Right hindlimb (tissue), 1 donor: ENCODE results near the gene STK4.

Source experiments
- DNase-seq: peaks from one replicate; pipeline ENCODE4 v3.0.0-alpha.2; 2018

STK4 gene

DNA sequence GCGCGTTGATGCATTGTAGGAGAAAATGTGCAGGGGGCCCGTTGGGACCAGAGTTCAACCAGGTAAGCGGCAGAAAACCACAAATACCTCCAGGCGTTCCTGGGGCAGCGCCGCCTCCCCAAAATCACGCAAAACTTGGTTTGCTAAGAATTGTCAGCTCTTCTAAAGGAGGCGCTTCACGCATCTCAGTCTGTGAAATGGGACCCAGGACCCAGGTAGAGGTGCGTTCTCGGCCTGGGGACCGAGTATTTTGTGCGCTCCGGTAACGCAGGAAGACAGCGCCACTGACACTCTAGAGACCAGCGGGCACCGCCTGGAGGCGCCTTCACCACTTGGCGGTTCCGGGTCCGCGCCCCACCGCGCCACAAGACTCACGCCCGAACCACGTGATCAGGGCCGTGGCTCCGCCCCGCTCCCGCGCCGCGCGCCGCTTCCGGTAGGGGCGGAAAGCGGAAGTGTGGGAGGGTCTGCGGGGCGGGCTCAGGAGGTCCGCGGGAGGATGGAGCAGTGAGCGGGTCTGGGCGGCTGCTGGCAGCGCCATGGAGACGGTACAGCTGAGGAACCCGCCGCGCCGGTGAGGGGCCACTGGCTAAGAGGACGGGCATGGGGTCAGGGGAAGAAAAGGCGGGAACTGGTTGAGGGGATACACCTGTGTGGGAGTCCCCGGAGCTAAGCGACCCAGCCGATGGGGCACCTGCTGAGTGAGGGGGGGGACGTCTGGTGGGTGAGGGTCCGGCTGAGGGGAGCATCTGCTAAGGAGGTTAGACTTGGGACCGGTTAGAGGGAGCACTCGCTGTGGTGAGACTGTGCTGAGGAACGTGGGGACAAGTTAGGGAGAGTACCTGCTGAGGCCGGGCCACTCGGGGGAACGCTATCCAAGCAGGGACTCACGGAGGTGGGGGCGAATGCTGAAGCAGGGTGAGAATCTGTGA lies at the start of gene STK4:
TSS of gene STK4 (plus strand) at position 483 of the 932 bp plus-strand sequence. CDS start at position 540, 57 bp downstream.
- peak; percentile 95 for DNase-seq

DNA sequence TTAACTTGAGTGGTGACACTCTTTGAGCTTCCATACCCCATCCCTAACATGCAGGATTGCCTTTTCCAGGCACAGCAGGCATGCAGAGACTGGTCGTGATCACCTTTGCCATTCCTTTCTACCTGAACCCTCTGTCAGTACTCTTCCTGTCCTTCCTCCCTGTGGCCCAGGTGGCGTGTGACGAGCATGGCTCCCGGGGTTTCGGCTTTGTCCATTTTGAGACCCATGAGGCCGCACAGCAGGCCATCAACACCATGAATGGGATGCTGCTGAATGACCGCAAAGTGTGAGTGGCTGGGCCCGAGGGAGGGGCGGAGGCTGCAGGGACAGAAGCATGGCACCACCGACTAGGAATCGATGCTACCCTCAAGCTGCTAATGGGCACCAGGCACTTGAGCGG lies 49.7 kb upstream of the STK4 start:
- DNase-seq = no peak

DNA sequence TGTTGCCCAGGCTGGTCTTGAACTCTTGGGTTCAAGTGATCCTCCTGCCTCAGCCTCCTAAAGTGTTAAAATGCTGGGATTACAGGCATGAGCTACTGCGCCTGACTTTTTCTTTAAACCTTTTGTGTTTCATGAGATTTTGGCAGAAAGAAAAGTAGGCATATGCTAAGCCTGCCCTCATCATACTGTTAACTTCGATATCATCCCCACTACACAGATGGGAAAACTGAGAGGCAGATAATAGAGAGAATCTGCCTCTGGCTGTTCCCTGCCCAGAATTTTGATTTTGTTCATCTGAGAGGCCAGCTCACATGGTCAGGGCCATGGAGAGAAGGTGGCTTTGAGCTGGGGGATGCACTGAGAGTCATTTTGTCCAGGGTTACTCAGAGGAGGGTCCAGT lies 48.9 kb upstream of the STK4 start:
- DNase-seq = no peak

DNA sequence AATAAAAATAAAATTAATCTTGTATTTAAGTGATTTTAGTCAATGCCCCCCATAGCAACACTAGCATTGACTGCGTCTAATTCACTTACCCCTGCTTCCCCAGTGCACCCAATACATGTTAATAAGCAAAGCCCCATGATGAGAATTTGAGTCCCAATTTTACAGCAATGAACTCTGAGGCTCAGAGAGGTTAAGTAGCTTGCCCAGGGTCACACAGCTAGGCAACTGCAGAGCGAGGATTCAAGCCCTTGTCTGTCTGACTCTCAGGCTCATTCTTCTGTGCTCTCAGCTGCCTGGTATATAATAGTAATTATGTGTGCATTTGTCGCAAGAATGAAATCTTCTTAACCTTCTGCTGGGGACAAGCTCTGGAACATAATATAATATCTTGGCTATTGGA lies 48.0 kb upstream of the STK4 start:
- DNase-seq = no peak

DNA sequence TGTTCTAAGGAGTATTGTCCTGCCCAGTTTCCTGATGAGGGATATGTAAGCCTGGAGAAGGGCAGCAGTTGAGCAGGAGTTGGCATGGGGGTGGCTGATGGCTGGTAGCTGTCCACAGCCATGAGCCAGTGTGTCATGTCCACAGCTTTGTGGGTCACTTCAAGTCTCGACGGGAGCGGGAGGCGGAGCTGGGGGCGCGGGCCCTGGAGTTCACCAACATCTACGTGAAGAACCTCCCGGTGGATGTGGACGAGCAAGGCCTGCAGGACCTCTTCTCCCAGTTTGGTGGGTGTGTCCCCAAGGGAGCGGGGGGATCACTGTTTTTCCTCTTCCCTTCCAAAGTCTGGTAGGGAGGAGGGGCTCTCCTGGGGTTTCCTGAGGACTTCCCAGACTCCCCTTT lies 47.6 kb upstream of the STK4 start:
- DNase-seq = no peak

DNA sequence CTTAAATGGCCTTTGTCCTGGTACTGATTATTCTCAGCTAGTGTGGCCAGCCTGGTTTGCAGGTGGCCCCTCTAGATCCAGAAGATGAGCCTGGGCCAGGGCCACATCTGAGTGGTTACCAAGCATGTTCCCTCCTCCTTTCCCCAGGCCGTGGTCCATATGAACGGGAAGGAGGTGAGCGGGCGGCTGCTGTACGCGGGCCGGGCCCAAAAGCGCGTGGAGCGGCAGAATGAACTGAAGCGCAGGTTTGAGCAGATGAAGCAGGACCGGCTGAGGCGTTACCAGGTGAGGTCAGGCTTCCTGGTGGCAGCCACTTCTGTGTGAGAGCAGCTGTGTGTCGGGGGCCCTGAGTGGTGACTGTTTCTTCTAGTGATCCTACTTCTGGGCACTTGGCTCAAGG lies 44.9 kb upstream of the STK4 start:
- no peak for DNase-seq

DNA sequence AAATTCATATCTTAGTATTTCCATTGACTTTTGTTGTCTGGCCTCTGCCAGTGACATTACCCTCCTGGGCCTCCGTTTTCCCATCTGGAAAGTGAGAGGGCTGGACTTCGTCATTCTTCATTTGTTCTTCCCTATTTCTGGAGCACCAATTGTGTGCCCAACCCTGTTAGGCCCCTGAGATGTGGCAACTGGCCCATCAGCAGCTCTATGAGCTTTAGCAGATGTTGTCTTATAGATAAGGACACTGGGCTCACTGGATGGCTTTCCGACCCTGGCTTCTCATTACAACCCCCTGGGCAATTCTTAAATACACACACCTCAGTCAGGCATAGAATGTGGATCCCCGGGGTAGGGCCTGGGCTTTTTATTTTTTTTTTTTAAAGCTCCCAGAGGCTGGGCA lies 41.8 kb upstream of the STK4 start:
- DNase-seq = no peak

DNA sequence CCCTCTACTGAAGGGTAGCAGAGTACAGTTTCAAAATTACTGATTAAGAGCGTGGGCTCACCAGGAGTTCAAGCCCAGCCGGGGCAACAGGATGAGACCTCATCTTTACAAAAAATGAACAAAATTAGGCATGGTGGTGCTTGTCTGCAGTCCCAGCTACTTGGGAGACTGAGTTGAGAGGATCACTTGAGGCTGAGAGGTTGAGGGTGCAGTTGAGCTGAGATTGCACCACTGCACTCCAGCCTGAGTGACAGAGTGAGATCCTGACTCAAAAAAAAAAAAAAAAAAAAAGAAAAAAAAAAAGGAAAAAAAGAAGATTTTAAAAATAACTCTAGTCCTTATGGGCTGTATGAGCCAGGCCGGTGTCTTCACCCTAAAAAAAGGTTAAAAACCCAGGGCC lies 37.7 kb upstream of the STK4 start:
- DNase-seq = no peak

DNA sequence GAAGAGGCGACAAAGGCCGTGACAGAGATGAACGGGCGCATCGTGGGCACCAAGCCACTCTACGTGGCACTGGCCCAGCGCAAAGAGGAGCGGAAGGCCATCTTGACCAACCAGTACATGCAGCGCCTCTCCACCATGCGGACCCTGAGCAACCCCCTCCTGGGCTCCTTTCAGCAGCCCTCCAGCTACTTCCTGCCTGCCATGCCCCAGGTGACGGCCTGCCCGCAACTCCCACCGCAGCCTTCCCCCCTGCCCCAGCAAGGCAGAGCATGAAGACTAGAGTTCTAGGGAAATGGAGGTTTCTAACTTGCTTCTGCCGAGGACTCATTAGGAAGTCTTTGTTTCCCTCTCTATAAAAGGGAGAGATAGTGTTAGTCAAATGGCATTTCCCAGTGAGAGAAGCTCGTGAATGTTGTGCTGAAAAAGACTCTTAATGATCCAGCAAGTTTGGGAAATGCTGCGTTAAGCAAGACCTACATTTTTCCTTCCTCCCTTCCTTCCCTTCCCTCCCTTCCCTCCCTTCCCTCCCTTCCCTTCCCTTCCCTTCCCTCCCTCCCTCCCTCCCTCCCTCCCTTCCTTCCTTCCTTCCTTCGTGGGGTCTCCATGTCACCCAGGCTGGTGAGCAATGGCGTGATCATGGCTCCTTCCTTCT lies 35.7 kb upstream of the STK4 start:
- no peak for DNase-seq

DNA sequence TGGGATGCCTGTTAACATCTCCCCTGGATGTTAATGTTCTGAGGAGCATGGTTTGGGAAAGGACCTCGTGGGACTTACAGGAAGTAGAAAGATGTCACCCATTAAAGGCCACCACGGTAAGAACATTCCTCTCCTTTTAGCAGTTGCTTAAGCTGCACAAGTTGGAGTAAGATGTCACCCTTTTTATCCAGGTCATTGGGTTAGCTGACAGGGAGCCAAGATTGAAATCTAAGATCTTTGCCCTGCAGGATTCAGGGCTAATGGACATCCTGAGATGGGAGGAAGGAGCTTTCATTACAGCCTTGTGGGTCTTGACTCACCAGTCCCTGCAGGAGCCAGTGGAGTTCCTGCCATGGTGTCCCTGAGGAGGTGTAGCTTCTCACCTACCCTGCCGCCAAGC lies 34.4 kb upstream of the STK4 start:
- no peak for DNase-seq

DNA sequence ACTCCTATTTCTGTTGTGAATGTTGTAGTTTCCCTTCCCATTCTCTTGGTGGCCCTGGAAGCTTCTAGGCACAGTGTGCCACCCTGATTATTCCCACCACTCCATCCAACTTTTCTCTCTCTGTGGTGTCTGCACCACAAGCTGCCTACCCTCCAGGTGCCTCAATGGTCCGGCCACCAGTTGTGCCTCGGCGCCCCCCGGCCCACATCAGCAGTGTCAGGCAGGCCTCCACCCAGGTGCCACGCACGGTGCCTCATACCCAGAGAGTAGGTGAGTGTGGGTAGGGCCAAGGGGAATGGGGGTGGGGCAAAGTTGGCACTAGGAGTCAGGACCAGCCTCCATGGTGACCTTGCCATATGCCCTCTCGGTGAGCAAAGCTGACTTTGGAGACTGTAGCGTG lies 33.4 kb upstream of the STK4 start:
- no peak for DNase-seq

DNA sequence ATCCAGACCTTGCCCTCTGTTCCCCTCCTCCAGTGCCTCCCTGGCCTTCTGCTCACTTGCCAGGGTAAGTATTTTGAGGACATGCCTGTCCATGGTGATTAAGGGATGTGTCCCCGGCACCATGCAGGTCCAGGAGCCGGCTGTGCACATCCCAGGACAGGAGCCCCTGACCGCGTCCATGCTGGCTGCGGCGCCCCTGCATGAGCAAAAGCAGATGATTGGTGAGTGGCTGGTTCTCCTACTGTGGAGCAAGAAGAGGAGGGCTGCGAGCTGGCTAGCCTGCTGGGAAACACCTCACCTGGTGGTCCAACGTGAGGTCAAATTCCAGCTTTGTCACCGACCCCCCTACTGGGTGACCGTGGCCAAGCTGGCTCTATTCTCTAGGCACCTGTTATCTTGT lies 29.8 kb upstream of the STK4 start:
- no peak for DNase-seq

DNA sequence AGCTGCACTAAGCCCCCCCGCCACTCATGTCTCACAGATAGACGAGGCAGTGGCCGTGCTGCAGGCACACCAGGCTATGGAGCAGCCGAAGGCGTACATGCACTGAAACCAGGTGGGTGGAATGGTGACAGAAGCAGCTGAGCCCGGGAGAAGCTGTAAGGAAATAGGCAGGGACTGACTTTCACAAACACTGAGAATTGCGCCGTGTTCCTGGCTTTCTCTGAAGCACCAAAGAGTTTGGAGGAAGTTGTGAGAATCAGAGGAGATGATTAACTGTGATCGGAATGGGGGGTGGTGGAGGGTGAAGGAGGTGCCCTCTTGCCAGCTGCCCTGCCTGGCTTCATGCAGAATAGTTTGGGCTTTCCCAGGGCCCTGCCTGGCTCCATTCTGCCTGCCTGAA lies 27.7 kb upstream of the STK4 start:
- no peak for DNase-seq

DNA sequence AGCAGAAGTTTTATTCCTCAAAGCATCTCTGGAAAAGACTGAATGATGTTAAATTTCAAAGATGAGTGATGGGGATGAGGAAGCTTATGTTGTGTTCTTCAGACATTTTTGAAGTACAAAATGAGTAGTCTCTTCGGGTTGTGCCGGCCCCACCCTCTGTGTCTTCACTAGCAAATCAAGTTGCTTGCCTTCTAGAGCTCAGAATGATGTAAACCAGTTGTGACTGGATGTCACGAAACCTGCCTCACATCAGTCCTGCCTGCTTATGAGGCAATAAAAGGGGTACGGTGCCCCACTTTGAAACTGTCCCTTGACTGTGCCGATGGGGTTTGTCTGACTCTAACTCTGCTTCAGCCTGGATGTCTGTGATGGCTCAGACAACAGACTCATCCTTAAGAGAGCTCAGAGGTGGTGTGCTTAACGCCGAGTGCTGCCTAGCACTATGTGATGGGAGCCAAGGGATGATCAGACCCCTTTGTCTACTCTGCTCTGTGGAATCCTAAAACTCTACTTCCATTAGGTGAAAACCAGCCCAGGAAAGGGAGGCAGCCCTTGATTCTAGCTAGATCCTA lies 25.1 kb upstream of the STK4 start:
- no peak for DNase-seq

DNA sequence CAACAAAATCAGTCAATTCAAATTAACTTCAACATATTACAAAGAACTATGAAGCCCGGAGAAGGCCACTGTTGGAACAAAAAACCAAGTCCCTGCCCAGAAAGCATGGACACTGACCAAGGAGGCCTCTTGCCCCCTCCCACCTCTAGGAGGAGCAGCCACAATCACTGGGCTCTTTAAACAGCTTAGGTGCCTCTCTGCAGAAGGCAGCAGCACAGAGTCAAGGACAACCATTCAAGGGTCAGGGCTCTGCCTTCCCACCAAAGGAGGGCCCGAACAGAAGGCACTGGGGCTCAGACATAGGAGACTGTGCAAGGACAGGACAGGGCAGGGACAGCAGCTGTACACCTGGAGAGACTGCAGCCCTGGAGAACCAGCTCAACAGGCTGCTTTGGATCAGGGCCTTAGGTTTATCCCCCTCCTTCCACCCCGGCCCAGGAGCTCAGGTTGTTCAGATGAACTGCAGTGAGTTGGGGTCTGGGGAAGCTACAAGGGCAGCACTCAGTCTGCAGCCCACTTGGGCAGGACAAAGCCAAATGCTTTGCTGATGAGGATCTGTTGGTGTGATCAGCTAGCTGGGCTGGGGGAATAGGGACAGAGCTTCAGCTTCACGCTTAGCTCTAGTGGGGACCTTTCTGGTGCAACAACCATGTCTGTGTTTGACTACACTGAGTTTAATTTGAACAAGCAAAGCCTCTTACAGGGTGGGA lies 23.9 kb upstream of the STK4 start:
- DNase-seq = no peak

DNA sequence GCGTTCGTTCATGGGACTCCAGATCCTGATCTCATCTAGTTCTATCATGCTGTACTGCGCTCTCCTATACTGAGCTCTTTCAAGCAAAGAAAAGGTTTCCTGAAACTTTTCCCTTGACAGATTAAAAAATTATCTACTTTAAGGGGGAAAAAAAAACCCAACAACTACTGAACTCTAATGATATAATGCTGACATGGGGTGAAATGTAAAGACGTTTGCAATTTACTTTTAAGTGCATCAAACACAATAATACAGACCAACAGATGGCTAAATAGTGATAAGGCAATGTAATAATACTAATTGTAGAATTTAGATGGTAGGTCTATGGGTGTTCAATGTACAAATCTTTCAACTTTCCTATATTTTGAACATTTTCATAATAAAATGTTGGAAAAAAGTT lies 22.5 kb upstream of the STK4 start:
- no peak for DNase-seq

DNA sequence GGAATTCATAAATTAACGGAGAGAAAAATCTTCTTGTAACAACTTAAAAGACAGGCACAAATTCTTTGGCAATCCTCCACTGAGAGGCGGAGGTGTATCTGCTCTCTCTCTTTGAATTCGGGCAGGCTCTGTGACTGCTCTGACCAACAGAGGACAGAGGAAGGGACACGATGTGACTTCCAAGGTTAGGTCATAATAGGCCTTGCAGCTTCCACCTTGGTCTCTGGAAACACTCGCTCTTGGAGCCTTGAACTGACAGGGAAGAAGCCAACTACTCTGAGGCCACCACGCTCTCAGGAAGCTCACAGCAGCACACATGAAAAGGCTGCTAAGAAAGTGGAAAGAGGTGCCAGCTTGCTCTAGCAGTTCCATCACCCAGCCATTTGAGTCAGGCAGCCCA lies 21.1 kb upstream of the STK4 start:
- DNase-seq = no peak

DNA sequence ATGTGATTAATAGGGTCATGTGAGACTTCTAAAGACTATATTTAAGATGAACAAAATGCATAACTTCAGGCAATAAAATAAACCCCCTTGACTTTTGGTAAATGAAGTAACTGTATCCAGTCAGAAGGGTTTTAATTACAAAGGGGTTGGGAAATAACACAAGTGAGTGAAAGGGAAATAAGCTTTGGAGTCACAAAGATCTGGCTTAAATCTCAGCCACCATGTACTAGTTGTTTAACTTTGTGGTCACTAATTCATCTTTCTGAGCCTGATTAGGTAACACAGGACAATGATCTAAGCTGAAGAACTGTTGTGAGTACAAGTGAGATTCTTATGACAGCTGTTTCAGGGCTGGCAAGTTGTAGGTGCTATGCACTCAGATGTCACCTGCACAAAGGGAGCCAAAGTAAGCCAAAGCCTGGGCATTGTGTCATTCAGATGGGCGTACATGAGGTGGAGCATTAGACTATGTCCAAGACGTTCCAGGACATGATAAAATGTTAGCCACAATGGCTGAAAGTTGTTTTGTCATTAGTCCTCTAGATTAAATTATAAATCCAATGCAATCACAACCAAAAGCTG lies 19.9 kb upstream of the STK4 start:
- no peak for DNase-seq

DNA sequence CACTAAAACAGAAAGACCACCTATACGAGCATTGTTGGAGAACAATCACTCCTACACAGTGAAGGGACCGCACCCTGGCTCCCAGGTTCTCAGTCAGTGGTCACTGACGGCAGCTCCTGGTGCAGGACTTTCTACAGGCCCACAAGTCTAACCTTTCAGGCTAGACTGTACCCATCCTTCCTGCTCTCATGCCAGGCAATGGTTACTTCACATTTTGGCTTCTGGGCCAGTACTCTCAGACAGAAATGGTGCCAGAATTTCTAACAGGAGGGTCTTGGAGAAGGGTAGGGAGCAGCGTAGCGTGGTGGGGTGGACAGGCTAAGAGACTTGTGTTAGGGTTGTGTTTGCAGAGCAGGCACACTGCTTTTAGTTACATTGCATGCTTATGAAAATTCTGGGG lies 18.2 kb upstream of the STK4 start:
- DNase-seq = no peak

DNA sequence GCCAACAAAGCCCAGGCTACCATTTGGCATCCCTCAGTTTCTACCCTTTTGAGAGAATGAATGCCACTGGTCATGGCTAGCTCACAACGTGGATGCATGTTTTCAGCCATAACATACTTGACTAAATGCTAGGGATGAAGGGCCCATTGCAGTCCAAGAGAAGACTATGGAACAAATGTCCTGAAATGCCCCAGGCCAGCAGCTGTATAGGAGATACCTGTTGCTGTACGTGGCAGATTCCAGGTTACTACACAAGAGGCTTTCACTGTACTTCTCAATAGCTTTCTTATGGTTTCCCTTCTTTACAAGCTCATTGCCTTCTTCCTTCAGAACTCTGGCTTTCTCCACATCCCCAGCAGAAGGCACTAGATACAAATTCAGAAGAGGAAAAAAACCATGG lies 17.8 kb upstream of the STK4 start:
- DNase-seq = no peak

DNA sequence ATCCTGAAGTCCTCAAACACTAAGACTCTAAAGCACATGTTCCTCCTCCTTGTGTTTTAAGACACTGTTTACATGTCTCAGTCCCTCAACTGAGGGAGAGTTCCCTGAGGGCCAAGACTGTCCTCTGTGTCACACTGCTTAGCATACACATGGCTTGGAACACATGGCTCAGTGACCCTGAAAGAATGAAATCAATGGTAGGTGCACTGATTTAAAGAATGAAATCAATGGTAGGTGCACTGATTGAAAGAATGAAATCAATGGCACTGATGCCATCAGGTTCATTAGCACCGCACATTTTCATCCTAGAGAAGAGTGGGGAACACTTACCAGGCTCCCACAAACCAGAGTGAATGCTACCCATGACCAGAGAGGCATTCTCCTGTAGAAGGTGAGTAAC lies 15.9 kb upstream of the STK4 start:
- no peak for DNase-seq

DNA sequence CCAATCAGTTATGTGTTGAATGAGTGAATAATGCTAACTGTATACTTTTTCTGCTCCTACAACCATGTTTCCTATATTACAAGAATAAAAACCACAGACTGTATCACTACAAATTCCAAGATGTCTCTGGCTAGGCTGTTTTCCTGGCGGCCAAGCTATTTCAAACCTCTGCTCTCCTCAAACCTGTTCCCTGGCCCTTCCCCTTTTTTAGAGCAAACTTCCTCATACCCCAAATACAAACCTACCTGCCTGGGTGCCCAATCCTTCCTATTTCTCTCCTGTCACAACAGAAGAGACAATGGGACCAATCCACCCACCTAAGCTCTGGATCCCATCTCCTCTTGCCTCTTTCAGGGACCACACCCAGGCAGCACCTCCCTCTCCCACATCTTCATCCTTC lies 13.6 kb upstream of the STK4 start:
- DNase-seq = no peak

DNA sequence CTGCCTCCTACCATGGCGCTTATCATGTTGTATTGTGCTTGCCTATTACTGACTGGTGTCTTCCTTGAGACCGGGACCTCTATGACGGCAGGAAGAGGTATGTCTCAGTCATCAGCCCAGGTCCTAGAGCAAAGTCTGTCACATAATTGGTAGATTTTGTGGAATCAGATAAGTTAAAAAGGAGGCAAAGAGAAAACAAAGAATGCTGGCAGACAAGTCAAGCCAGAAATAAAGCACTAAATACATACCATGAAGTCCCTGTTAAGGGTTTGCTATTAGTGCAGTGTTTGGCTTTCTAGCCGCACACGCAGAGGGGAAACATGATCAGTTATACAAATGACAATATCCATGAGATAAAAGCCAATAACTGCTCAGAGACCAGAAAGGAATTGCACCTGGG lies 12.1 kb upstream of the STK4 start:
- DNase-seq = no peak
